Measurements from ENCODE around the gene CLIC6.
"Not testable (repeated sequence)": the region's sequence is repeated elsewhere in the genome, so short reads cannot be mapped to it uniquely, and the experiment has no call there.

CLIC6 gene

DNA sequence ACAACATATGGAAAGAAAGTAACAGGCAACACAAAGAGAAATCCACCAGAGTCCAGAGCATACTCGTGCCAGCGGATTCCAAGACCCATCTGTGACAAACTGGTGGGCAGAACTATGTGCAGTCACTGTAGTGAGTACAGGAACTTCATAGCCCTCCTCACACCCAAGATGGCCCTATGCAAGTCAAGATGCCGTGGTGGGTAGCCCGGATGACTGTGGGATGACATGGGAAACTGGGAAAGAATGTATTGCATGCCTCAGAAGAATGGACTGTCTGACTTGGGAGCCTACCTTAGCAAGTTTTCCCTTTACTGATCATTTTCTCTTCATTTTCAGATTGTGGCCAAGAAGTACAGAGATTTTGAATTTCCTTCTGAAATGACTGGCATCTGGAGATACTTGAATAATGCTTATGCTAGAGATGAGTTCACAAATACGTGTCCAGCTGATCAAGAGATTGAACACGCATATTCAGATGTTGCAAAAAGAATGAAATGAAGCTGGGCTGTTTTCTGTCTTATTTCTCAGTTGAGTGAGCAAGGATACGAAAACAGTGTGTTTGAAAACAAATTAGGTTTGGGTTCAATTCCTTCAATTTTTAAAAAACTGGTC is 47.3 kb downstream of the CLIC6 start:
- DNase-seq (no peak), ATAC-seq (no peak)
- Mint-ChIP-seq H3K9me3 (no peaks in the 10 kb centered on the region), H3K4me3 (no peak overlapping the region), H3K4me1 (peaks cover 1% of the 10 kb centered on the region), H3K27me3 (peaks cover 8% of the 10 kb centered on the region), H3K36me3 (ENCODE audit: low read depth) (no peaks in the 10 kb centered on the region), H3K27ac (no peak overlapping the region)

DNA sequence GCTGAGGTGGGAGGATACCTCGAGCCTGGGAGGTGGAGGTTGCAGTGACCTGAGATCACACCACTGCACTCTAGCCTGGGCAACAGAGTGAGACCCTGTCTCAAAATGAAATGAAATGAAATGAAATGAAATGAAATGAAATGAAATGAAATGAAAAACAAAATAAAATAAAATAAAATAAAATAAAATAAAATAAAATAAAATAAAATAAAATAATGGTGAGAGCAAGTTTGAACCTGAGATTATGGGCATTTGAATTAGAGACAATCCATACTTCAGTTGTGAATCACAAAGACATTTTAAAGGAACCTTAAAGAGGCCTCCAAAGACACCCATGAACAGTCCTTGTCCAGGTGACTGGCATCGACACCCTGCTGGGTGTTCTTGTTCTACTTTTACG is 49.7 kb downstream of the CLIC6 start:
- H3K36me3 Mint-ChIP-seq (ENCODE audit: low read depth); H3K27ac Mint-ChIP-seq; H3K4me3 Mint-ChIP-seq; H3K9me3 Mint-ChIP-seq; H3K27me3 Mint-ChIP-seq; H3K4me1 Mint-ChIP-seq; ATAC-seq; DNase-seq: not testable (repeated sequence)

DNA sequence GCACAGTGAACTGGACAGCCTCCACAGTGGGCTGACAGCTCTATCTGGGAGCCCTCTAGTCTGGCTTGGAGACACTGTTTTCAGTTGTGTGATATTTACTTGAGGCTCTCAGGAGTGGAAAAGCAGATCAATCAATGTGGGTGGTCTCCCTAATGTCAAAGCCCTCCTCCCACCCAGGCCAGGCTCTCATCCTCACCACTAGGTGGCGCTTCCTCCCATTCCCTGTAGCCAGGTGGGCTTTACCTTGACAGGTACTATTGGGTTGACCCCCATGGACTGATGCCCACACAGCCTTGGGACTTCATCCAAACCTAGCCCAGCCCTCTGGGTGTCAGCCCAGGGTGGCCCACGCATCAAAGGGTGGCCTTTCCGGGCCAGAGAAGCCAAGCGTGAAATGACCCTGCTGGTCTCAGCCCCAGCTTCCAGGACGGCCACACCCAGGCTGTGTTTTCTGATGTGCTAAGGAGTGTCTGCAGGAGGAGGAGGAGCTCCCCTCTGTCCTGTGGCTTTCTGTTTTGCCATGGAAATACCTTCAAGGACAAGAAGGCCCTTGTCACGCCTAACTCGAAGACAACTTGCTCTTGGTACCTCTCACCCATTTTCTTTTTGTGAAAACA is 54.0 kb downstream of the CLIC6 start:
- Mint-ChIP-seq H3K27me3 (peaks cover 4% of the 10 kb centered on the region), H3K9me3 (no peaks in the 10 kb centered on the region), H3K36me3 (ENCODE audit: low read depth) (no peaks in the 10 kb centered on the region), H3K4me3 (no peak overlapping the region), H3K4me1 (no peaks in the 10 kb centered on the region), H3K27ac (no peak overlapping the region)
- DNase-seq (peak; percentile 50), ATAC-seq (peak; percentile 43)

DNA sequence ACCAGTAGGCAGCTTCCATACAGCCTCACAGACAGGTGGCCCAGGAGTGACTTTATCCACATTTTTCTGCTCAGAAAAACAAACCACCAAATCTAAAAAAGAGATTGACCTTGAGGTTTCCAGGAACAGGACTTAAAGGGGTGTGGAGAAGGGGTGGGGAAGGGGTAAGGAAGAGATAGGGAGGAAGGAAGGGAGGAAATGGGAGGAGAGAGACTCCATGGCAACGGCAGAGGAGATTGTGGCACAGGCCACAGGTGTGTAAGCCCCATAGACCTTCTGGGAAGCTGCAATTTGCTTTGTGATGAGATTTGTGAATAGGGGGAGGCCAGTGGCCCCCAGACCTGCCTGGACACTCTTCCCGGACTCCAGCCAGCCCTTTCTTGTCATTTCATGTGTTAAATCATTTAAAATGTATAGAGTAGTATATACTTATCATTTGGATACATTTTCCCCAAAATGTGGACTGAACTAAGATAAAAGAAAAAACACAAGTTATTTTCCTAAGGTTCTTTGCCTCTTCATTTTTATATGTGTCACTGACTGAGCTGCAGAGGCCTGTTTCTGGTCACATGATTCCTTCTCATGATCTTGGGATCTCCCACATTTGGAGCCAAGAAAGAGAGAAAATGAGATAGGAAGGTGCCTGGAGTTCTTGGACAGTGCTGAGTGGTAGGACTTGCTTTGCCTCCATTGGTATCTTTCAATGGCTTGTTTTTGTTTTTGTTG is 55.5 kb downstream of the CLIC6 start:
- ATAC-seq (no peak), DNase-seq (no peak)
- no peak overlapping the region for H3K4me3 Mint-ChIP-seq
- no peaks in the 10 kb centered on the region for H3K36me3 Mint-ChIP-seq (ENCODE audit: low read depth)
- H3K27me3 Mint-ChIP-seq, result peaks cover 6% of the 10 kb centered on the region
- no peaks in the 10 kb centered on the region for H3K4me1 Mint-ChIP-seq
- no peak overlapping the region for H3K27ac Mint-ChIP-seq
- no peaks in the 10 kb centered on the region for H3K9me3 Mint-ChIP-seq

DNA sequence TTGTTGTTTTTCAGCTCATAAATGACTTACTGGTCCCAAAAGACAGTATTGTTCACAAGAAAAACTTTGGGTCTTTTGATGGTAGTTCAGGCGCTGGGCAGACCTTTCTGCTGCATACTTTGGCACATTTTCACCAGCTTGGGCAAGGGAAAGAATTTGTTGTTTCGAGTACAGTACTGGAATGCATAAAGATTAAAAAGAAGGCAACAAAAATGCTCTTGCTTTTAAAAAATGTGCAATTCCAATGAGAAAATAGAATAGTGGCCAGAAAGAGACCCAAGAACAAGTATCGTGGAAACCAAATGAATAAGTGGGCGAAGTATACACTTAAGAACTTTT is 56.0 kb downstream of the CLIC6 start:
- Mint-ChIP-seq H3K27me3 (peaks cover 6% of the 10 kb centered on the region), H3K4me3 (no peak overlapping the region), H3K4me1 (no peaks in the 10 kb centered on the region), H3K36me3 (ENCODE audit: low read depth) (no peaks in the 10 kb centered on the region), H3K9me3 (no peaks in the 10 kb centered on the region), H3K27ac (no peak overlapping the region)
- ATAC-seq (no peak), DNase-seq (no peak)

DNA sequence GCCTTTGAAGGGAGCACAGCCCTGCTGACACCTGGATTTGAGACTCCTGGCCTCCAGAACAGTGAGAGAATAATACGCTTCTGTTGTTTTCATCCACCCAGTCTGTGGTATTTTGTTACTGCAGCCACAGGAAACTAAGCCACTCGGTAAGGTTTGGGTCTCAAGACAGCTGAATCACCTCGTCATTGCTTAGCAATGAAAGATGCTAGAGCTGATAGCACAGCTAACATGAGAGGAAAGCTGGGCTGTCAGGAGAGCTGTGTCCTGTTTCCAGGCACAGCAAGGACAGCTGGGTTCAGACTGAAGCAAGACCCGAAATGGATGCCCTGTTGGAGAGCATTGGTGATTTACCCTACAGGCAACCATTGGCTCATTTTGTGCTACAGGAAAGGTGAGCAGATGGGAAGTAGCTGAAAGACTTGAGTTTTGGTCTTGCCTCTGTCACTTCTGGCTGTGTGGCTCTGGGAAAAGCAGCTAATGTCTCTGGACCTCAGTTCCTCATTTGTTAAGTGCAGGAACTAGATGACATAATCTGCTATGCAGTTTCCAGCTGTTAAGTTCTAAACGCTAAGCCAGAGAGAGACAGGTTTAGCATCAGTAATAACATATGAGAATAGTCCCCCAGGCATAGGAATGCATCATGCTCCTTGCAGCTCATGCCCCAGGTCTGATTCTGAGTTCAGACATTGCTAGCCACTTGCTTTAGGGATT is 58.0 kb downstream of the CLIC6 start:
- Mint-ChIP-seq H3K36me3 (ENCODE audit: low read depth) (no peaks in the 10 kb centered on the region), H3K4me3 (no peak overlapping the region), H3K27me3 (peaks cover 6% of the 10 kb centered on the region), H3K4me1 (no peaks in the 10 kb centered on the region), H3K27ac (no peak overlapping the region), H3K9me3 (no peaks in the 10 kb centered on the region)
- ATAC-seq (no peak), DNase-seq (no peak)

DNA sequence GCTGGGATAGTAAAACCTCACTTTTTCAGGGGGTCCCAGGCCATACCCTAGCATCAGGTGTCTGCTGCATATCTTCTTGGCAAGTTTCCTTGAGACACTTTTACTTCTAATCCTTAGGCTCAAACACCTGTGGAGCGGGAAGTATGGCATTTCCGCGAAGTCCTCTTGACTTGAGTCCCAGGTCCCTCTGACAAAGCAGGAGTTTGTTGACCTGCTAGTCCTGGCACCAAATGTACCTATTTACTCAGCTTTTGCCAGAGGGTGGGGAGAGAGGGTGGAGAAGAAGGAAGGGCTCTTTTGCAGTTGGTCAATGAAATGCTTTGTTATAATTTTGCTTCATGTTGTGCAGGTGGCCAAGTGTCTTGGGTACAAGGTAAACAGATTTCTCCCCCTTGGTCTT is 59.7 kb downstream of the CLIC6 start:
- H3K27me3 Mint-ChIP-seq, result peaks cover 6% of the 10 kb centered on the region
- no peak overlapping the region for H3K27ac Mint-ChIP-seq
- H3K36me3 Mint-ChIP-seq (ENCODE audit: low read depth), result no peaks in the 10 kb centered on the region
- no peak overlapping the region for H3K4me3 Mint-ChIP-seq
- H3K9me3 Mint-ChIP-seq, result no peaks in the 10 kb centered on the region
- ATAC-seq, result no peak
- DNase-seq, result no peak
- no peaks in the 10 kb centered on the region for H3K4me1 Mint-ChIP-seq

DNA sequence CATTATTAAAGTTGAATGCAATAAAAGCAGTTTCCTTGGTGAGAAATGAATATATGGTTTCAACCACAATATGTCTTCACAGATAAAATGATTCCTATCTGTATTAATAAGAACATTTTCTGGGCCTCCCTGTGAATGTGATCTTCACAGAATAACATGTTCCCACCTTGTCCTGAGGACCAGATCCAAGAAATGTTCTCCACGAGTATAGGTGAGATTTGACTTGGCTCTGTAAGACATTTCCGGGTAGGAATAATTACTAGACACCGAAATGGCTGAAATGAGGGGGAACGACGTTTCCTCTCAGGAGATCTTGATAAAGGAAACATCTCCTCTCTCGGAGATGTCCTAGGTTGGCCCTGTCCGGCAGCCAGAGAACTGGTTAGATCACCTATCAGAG is 61.4 kb downstream of the CLIC6 start:
- ATAC-seq, result no peak
- H3K27me3 Mint-ChIP-seq, result peaks cover 6% of the 10 kb centered on the region
- no peaks in the 10 kb centered on the region for H3K9me3 Mint-ChIP-seq
- no peak for DNase-seq
- H3K4me1 Mint-ChIP-seq, result no peaks in the 10 kb centered on the region
- H3K36me3 Mint-ChIP-seq (ENCODE audit: low read depth), result no peaks in the 10 kb centered on the region
- H3K4me3 Mint-ChIP-seq, result no peak overlapping the region
- no peak overlapping the region for H3K27ac Mint-ChIP-seq

DNA sequence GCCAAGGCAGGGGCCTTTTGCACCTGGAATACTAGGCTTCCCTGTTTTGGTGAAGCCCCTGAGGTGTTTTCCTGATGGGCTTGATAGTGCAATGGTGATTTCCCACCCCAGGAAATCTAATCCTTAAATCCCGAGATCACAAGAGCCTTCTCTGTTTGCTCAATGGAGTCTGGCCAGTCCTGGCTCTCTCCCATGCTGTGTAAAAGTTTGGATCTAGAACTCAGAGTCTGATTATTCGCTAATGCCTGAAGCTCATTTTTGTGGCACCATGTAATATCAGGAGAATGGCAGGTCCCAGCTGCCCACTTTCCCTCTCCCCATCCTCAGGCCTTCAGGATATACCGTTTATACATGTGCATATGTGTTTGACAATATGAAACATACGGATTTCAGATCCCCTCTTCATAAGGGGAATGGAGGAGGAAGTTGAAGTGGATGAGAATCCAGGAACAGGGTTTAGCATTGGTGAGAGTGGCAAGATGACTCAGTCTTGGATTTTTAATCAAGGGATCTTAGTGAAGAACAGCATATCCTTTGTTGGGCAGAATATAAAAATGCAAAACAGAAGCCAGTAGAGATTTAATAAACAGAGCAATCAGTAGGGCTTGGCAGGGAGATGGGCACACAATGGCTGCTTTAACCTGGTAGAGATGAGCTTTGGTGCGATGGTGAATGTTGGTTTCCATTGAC is 62.1 kb downstream of the CLIC6 start:
- no peaks in the 10 kb centered on the region for H3K4me1 Mint-ChIP-seq

DNA sequence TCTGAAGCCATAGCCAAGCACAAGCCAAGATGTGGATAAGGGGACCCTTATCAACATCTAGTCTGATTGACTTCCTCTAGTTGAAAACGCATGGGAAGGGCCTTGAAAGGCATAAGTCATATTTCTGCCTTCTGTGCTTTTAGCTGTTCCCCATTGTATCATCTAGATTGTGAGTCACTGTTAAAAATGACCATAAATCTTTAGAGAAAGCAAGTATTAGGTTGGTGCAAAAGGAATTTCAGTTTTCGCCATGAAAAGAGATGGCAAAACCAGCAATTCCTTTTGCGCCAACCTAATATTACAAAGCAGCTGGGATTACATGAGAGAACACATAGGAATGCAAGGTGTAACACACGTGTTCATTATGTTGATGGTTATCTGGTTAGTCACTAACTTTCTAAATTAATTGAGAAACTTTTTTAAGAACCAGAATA is 63.6 kb downstream of the CLIC6 start:
- H3K4me3 Mint-ChIP-seq, result no peak overlapping the region
- ATAC-seq (no peak), DNase-seq (no peak)
- no peaks in the 10 kb centered on the region for H3K4me1 Mint-ChIP-seq
- peaks cover 2% of the 10 kb centered on the region for H3K27me3 Mint-ChIP-seq
- no peaks in the 10 kb centered on the region for H3K9me3 Mint-ChIP-seq
- H3K27ac Mint-ChIP-seq, result no peak overlapping the region
- H3K36me3 Mint-ChIP-seq (ENCODE audit: low read depth), result no peaks in the 10 kb centered on the region

More for the DNA sequence above, 62.1 kb downstream of the CLIC6 start:
- no peak for DNase-seq
- Mint-ChIP-seq H3K36me3 (ENCODE audit: low read depth) (no peaks in the 10 kb centered on the region), H3K27ac (no peak overlapping the region), H3K27me3 (peaks cover 4% of the 10 kb centered on the region), H3K4me3 (no peak overlapping the region), H3K9me3 (no peaks in the 10 kb centered on the region)
- ATAC-seq, result no peak

DNA sequence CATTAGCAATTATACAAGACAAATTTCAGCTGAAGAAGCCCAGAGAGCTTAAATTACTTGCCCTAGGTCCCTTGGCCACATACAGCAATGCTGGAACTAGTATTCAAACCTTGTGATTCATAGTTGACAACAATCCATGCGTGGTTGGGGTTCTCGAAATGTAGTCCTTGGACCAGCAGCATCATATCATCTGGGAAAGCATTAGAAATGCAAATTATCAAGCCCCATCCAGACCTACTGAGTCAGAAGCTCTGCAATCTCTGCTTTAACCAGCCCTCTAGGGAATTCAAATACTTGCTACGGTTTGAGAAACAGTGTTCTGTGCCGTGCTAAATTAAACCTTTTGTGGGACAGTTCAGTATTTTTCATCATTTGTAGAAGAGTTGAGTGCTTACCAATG is 65.1 kb downstream of the CLIC6 start:
- Mint-ChIP-seq H3K9me3 (no peaks in the 10 kb centered on the region), H3K36me3 (ENCODE audit: low read depth) (no peaks in the 10 kb centered on the region), H3K4me1 (no peaks in the 10 kb centered on the region), H3K27me3 (no peaks in the 10 kb centered on the region), H3K4me3 (no peak overlapping the region), H3K27ac (no peak overlapping the region)
- no peak for ATAC-seq
- DNase-seq, result no peak

DNA sequence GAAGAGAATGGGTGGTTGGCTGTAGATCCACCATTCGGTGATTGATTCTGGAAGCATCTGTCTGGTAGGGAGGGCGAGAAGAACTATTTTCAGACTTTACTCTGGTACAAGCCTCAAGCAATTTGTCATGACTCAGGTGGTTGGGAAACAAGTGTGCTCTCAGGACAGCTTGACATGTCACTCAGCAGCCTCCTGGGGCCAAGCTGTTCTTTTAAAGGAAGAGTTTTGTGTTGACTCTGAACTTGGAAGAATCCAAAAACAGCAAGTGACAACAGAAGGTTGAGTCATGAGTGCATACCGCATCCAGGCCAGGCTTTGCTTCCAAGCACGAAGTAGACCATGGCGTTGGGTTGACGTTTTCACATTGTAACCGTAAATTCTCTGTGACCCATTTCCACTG is 65.9 kb downstream of the CLIC6 start:
- Mint-ChIP-seq H3K27ac (no peak overlapping the region), H3K27me3 (no peaks in the 10 kb centered on the region), H3K36me3 (ENCODE audit: low read depth) (no peaks in the 10 kb centered on the region), H3K4me1 (no peaks in the 10 kb centered on the region), H3K9me3 (no peaks in the 10 kb centered on the region), H3K4me3 (no peak overlapping the region)
- ATAC-seq (no peak), DNase-seq (no peak)

DNA sequence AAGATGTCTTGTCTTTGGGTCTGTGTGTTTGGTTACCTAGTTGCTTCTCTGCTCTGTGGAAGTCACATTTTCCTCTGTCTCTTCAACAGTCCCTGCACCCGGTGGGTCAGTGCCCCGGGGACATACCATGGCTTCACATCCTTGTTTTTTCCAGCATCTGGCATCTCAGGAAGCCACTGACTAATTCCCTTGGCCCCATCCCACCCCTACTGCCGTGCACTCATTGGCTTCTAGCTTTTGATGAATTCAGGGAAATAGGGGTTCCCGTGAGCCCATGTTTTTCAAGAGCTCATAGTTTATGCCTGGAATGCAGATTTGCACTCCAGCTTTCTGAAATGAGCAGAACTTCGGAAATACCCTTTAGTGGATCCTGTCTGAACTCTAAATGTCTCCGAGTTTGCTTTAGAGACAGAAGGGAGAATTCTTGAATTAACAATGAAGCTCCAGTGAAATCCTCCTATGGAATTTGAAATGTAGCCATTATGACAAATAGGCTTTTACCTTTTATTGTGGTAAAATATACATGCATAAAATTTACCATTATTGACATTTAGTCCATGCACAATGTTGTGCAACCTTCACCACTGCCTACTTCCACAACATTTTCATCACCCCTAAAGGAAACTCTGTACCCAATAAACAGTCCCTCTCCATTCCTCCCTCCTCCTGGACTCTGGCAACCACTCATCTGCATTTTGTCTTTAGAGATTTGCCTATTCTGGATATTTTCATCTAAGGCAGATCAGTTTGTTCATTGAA is 67.5 kb downstream of the CLIC6 start:
- Mint-ChIP-seq H3K27me3 (peaks cover 4% of the 10 kb centered on the region), H3K4me3 (no peak overlapping the region), H3K9me3 (no peaks in the 10 kb centered on the region), H3K27ac (no peak overlapping the region), H3K4me1 (no peaks in the 10 kb centered on the region), H3K36me3 (ENCODE audit: low read depth) (no peaks in the 10 kb centered on the region)
- no peak for ATAC-seq
- no peak for DNase-seq

DNA sequence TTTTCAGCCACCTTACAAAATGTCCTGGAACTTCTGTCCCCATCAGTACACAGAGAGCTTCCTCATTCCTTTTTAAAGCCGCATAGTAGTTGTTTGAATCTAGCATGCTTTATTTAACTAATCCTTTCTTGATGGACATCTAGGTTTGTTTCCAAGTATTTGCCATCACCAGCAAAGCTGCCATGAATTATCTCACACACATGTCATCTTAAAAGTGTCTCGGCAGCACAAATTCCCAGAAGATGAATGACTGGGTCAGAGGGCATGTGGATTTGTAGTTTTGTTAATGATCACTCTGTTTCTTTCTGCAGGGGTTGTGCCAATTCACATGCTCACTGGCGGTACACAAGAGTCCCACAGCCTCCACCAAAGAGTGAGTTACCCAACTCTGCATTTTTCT is 68.3 kb downstream of the CLIC6 start:
- ATAC-seq (no peak), DNase-seq (no peak)
- Mint-ChIP-seq H3K4me3 (no peak overlapping the region), H3K4me1 (no peaks in the 10 kb centered on the region), H3K9me3 (no peaks in the 10 kb centered on the region), H3K27ac (no peak overlapping the region), H3K36me3 (ENCODE audit: low read depth) (no peaks in the 10 kb centered on the region), H3K27me3 (peaks cover 4% of the 10 kb centered on the region)
